ENCODE results near the gene PGAP2. TPM values are rescaled to one million over a fixed set of nuclear protein-coding genes. Genes with fewer than 3 reads are reported as not detected.

The PGAP2 gene
- total RNA-seq, 4 donors from 2014 or later, result 8.1 to 15.1 (median 10.8) TPM

DNA sequence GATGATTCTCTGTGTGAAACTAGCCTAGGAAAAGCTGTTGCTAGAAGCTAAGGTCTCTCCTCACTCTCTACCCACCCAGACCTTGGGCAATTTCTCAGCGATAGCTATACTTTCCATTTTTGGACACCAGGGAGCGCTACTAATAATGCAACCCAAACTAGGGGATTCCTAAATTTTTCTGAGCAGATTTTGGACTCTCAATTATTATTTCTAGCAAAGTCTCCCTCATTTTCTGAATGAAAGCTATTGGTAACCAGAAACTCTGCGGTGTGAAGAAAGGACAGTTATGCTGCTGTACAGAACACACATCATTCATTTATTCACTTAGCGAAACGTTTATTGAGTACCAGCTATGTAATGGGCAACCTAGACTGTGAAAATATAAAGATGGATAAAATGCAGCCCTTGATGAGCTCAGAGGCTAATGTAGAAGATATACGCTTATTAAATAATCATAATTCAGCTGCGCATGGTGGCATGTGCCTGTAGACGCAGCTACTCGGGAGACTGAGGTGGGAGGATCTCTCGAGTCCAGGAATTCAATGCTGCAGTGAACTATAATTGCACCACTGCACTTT is 41.0 kb downstream of the PGAP2 start:
- TF ChIP-seq EP300 (IDR thresholded peaks at IDR 0.05) (no peak), POLR2A (IDR thresholded peaks at IDR 0.05) (no peak)
- TF ChIP-seq, protein P1, sequence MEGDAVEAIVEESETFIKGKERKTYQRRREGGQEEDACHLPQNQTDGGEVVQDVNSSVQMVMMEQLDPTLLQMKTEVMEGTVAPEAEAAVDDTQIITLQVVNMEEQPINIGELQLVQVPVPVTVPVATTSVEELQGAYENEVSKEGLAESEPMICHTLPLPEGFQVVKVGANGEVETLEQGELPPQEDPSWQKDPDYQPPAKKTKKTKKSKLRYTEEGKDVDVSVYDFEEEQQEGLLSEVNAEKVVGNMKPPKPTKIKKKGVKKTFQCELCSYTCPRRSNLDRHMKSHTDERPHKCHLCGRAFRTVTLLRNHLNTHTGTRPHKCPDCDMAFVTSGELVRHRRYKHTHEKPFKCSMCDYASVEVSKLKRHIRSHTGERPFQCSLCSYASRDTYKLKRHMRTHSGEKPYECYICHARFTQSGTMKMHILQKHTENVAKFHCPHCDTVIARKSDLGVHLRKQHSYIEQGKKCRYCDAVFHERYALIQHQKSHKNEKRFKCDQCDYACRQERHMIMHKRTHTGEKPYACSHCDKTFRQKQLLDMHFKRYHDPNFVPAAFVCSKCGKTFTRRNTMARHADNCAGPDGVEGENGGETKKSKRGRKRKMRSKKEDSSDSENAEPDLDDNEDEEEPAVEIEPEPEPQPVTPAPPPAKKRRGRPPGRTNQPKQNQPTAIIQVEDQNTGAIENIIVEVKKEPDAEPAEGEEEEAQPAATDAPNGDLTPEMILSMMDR (IDR thresholded peaks at IDR 0.05), result peak; percentile 65 to 75 (median 66)
- 65 to 66% methylated on average over 10 of the region's 10 CpGs for WGBS, 2 donors
- H3K36me3 ChIP-seq, result no peaks in the 10 kb centered on the region
- H3K4me1 ChIP-seq, result peaks cover 0 to 7% (median 2%) of the 10 kb centered on the region in 4 donors
- H3K27ac ChIP-seq, result no peak overlapping the region
- H3K9me3 ChIP-seq, result no peaks in the 10 kb centered on the region
- H3K27me3 ChIP-seq, result no peaks in the 10 kb centered on the region
- DNase-seq (ENCODE audit: low spot score in 2 of 2), result peak in 1 of 2 donors; percentile 78
- no peak overlapping the region for H3K4me3 ChIP-seq

DNA sequence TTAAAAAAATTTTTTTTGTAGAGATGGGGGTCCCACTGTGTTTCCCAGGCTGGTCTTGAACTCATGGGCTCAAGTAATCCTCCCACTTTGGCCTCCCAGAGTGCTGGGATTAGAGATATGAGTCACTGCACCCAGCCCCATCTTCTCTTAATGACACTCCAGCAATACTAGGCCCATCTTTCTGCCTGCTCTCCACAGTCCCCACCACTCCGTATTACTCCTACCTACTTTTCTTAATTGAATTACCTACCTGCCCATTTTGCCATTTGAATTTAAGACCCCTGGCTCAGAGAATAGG is 45.1 kb downstream of the PGAP2 start:
- WGBS, 2 donors, result 94 to 100% methylated on average over 1 of the region's 1 CpG
- Histone ChIP-seq H3K27ac (peak overlapping the region in 1 of 4 donors; percentile 94), H3K9me3 (no peaks in the 10 kb centered on the region), H3K4me1 (peaks cover 0 to 35% (median 25%) of the 10 kb centered on the region in 4 donors), H3K27me3 (no peaks in the 10 kb centered on the region), H3K36me3 (no peaks in the 10 kb centered on the region), H3K4me3 (no peak overlapping the region)
- DNase-seq (ENCODE audit: low spot score in 2 of 2), result no peak
- TF ChIP-seq, protein P1 (IDR thresholded peaks at IDR 0.05), result no peak
- TF ChIP-seq POLR2A (IDR thresholded peaks at IDR 0.05) (no peak), EP300 (IDR thresholded peaks at IDR 0.05) (no peak)

GRCh38 chr11:3853899-3854659 is 45.7 kb downstream of the PGAP2 start:
- peak overlapping the region in 2 of 4 donors; percentile 97 to 98 for H3K4me3 ChIP-seq
- H3K9me3 ChIP-seq, result no peaks in the 10 kb centered on the region
- H3K36me3 ChIP-seq, result no peaks in the 10 kb centered on the region
- peaks cover 0 to 41% (median 31%) of the 10 kb centered on the region in 4 donors for H3K4me1 ChIP-seq
- 72 to 75% methylated on average over 11 of the region's 11 CpGs for WGBS, 2 donors
- H3K27me3 ChIP-seq, result no peaks in the 10 kb centered on the region
- H3K27ac ChIP-seq, result peak overlapping the region; percentile 84 to 99 (median 96)
- no peak for DNase-seq (ENCODE audit: low spot score in 2 of 2)
- TF ChIP-seq EP300 (IDR thresholded peaks at IDR 0.05), result no peak
- TF ChIP-seq, protein P1 (IDR thresholded peaks at IDR 0.05), result no peak
- TF ChIP-seq POLR2A (IDR thresholded peaks at IDR 0.05), result no peak

- no peaks in the 10 kb centered on the region for H3K9me3 ChIP-seq
- peak overlapping the region; percentile 84 to 99 (median 96) for H3K27ac ChIP-seq
- H3K27me3 ChIP-seq, result no peaks in the 10 kb centered on the region
- no peak for TF ChIP-seq EP300 (IDR thresholded peaks at IDR 0.05)
- no peak for TF ChIP-seq POLR2A (IDR thresholded peaks at IDR 0.05)
- TF ChIP-seq, protein P1 (IDR thresholded peaks at IDR 0.05), result no peak
- peaks cover 0 to 43% (median 37%) of the 10 kb centered on the region in 4 donors for H3K4me1 ChIP-seq
- no peaks in the 10 kb centered on the region for H3K36me3 ChIP-seq
- peak overlapping the region in 2 of 4 donors; percentile 97 to 98 for H3K4me3 ChIP-seq
- no peak for DNase-seq (ENCODE audit: low spot score in 2 of 2)
- WGBS, 2 donors, result 18 to 20% methylated on average over 7 of the region's 7 CpGs
These were observed 46.3 kb downstream of the PGAP2 start for GRCh38 chr11:3854660-3854976.
